HuH-7 (cell line): Measurements from ENCODE around the gene TXNDC8.

Source experiments
- DNase-seq: peaks from one replicate; pipeline ENCODE4 v3.0.0; 2011; ENCODE audit warnings: low spot score

TXNDC8 gene

GRCh38 chr9:110278080-110278707 is 59.5 kb downstream of the TXNDC8 start:
- no peak for DNase-seq

GRCh38 chr9:110276781-110277180 is 60.9 kb downstream of the TXNDC8 start:
- no peak for DNase-seq

GRCh38 chr9:110270211-110270995 is 67.3 kb downstream of the TXNDC8 start:
- DNase-seq: no peak

GRCh38 chr9:110266795-110267194 is 70.9 kb downstream of the TXNDC8 start:
- no peak for DNase-seq

- no peak for DNase-seq
Observed at GRCh38 chr9:110261632-110262031, 76.0 kb downstream of the TXNDC8 start.

- no peak for DNase-seq
Observed at GRCh38 chr9:110260911-110261310, 76.8 kb downstream of the TXNDC8 start.

- no peak for DNase-seq
Observed at GRCh38 chr9:110259566-110259965, 78.1 kb downstream of the TXNDC8 start.

- DNase-seq: no peak
Observed at GRCh38 chr9:110258690-110259091, 79.0 kb downstream of the TXNDC8 start.

GRCh38 chr9:110257956-110258355 is 79.7 kb downstream of the TXNDC8 start:
- DNase-seq: no peak

GRCh38 chr9:110257097-110257841 is 80.4 kb downstream of the TXNDC8 start:
- peak; percentile 36 for DNase-seq

- peak; percentile 77 for DNase-seq
Observed at GRCh38 chr9:110256380-110257096, 81.1 kb downstream of the TXNDC8 start, which contains the start of gene TXN. Gene TXN (minus strand): TSS chr9:110256507. CDS start chr9:110256435, 72 bp downstream.

- DNase-seq: peak; percentile 42
Observed at GRCh38 chr9:110255463-110256379, 81.9 kb downstream of the TXNDC8 start.

GRCh38 chr9:110255034-110255462 is 82.6 kb downstream of the TXNDC8 start:
- DNase-seq: no peak

- no peak for DNase-seq
Observed at GRCh38 chr9:110254500-110254899, 83.2 kb downstream of the TXNDC8 start.
